KMS-11 (cell line): Measurements from ENCODE around the gene ACP4.

Experiments used
- H2AFZ ChIP-seq: fragments of 200-600 bp; sonication (generic); 2 replicates; pipeline ENCODE4 v1.6.1; 2016; ENCODE audit warnings: antibody characterized with exemption, mixed run types, low read depth
- H3K27ac ChIP-seq: fragments of 200-600 bp; sonication (generic); 2 replicates; pipeline ENCODE4 v1.6.1; 2016; ENCODE audit warnings: mild to moderate bottlenecking, mixed run types
- H3K27me3 ChIP-seq: fragments of 200-600 bp; sonication (generic); 2 replicates; pipeline ENCODE4 v1.6.1; 2017; ENCODE audit warnings: mild to moderate bottlenecking, low read depth, mixed run types, moderate library complexity; ENCODE audit not compliant: insufficient read depth
- H3K36me3 ChIP-seq: fragments of 200-600 bp; sonication (generic); 2 replicates; pipeline ENCODE4 v1.6.1; 2017; ENCODE audit warnings: mild to moderate bottlenecking, mixed run types; ENCODE audit not compliant: insufficient read depth
- H3K4me1 ChIP-seq: fragments of 200-600 bp; sonication (generic); 2 replicates; pipeline ENCODE4 v1.6.1; 2016; ENCODE audit warnings: mild to moderate bottlenecking, low read depth, mixed run types; ENCODE audit not compliant: poor library complexity, severe bottlenecking
- H3K4me2 ChIP-seq: fragments of 200-600 bp; sonication (generic); 2 replicates; pipeline ENCODE4 v1.7.0; 2016; ENCODE audit warnings: mild to moderate bottlenecking, mixed run types
- H3K4me3 ChIP-seq: fragments of 200-600 bp; sonication (generic); IDR thresholded peaks from 2 replicates; pipeline ENCODE4 v1.6.1; 2017; ENCODE audit warnings: low read depth, low read length, mixed read lengths; ENCODE audit not compliant: insufficient read depth
- H3K79me2 ChIP-seq: fragments of 200-600 bp; sonication (generic); 2 replicates; pipeline ENCODE4 v1.6.1; 2016; ENCODE audit warnings: low read depth, mixed run types; ENCODE audit not compliant: insufficient read depth
- H3K9ac ChIP-seq: fragments of 200-600 bp; sonication (generic); 2 replicates; pipeline ENCODE4 v1.6.1; 2016; ENCODE audit warnings: mild to moderate bottlenecking, mixed run types
- H4K20me1 ChIP-seq: fragments of 200-600 bp; sonication (generic); 2 replicates; pipeline ENCODE4 v1.6.1; 2016; ENCODE audit warnings: mild to moderate bottlenecking, mixed run types; ENCODE audit not compliant: insufficient read depth
- CTCF ChIP-seq: fragments of 200-600 bp; sonication (generic); conservative IDR thresholded peaks from 2 replicates; pipeline ENCODE4 v1.6.1; 2017; ENCODE audit warnings: low read depth, mild to moderate bottlenecking, antibody characterized with exemption, low read length, moderate library complexity, mixed read lengths

ACP4 gene

GRCh38 chr19:50835785-50836542, 45.7 kb downstream of the ACP4 start:
- H3K27ac ChIP-seq, result no peak overlapping the region
- peaks cover 4% of the 10 kb centered on the region; the same call in 1 of the 2 replicates for H3K27me3 ChIP-seq

GRCh38 chr19:50836543-50837195, 46.5 kb downstream of the ACP4 start:
- no peaks in the 10 kb centered on the region for H3K36me3 ChIP-seq
- no peak overlapping the region for H2AFZ ChIP-seq
- no peak overlapping the region for H3K4me2 ChIP-seq
- H3K4me1 ChIP-seq, result no peaks in the 10 kb centered on the region
- no peaks in the 10 kb centered on the region for H4K20me1 ChIP-seq
- H3K9ac ChIP-seq, result no peak overlapping the region
- H3K4me3 ChIP-seq, result no peak overlapping the region
- peaks cover 4% of the 10 kb centered on the region; the same call in 1 of the 2 replicates for H3K27me3 ChIP-seq
- no peak for TF ChIP-seq CTCF
- no peak overlapping the region for H3K27ac ChIP-seq
- H3K79me2 ChIP-seq, result no peaks in the 10 kb centered on the region

More at GRCh38 chr19:50835785-50836542, 45.7 kb downstream of the ACP4 start:
- no peak overlapping the region for H3K4me3 ChIP-seq
- H3K79me2 ChIP-seq, result no peaks in the 10 kb centered on the region
- H3K36me3 ChIP-seq, result no peaks in the 10 kb centered on the region
- no peak overlapping the region for H3K9ac ChIP-seq
- no peak overlapping the region for H2AFZ ChIP-seq
- no peaks in the 10 kb centered on the region for H4K20me1 ChIP-seq
- TF ChIP-seq CTCF, result no peak
- no peak overlapping the region for H3K4me2 ChIP-seq
- no peaks in the 10 kb centered on the region for H3K4me1 ChIP-seq

GRCh38 chr19:50837300-50837699, 47.1 kb downstream of the ACP4 start:
- Histone ChIP-seq H3K27me3 (peaks cover 10% of the 10 kb centered on the region; the same call in 1 of the 2 replicates), H3K36me3 (no peaks in the 10 kb centered on the region), H3K9ac (no peak overlapping the region), H2AFZ (no peak overlapping the region), H3K27ac (no peak overlapping the region), H3K4me2 (no peak overlapping the region), H3K79me2 (no peaks in the 10 kb centered on the region), H3K4me1 (no peaks in the 10 kb centered on the region), H3K4me3 (no peak overlapping the region), H4K20me1 (no peaks in the 10 kb centered on the region)
- no peak for TF ChIP-seq CTCF

GRCh38 chr19:50838239-50838638, 48.0 kb downstream of the ACP4 start:
- H3K27me3 ChIP-seq, result peaks cover 17% of the 10 kb centered on the region; the same call in 1 of the 2 replicates
- no peaks in the 10 kb centered on the region for H3K79me2 ChIP-seq
- no peak overlapping the region for H3K27ac ChIP-seq
- no peaks in the 10 kb centered on the region for H3K4me1 ChIP-seq
- no peaks in the 10 kb centered on the region for H3K36me3 ChIP-seq
- no peak for TF ChIP-seq CTCF
- no peak overlapping the region for H3K9ac ChIP-seq
- H3K4me3 ChIP-seq, result no peak overlapping the region
- H4K20me1 ChIP-seq, result no peaks in the 10 kb centered on the region
- H3K4me2 ChIP-seq, result no peak overlapping the region
- H2AFZ ChIP-seq, result no peak overlapping the region
